T-helper 17 cell (primary cell): ENCODE measurements around the gene USP2. TPM values are rescaled to one million over a fixed set of nuclear protein-coding genes. Genes with fewer than 3 reads are reported as not detected.
A peak's percentile ranks its signal among the peaks of the same experiment; 100 is the strongest.

Experiments
- ATAC-seq: fragments of 150-1000 bp; cut with Tn5 transposase; 2 replicates; pipeline ENCODE4 v1.10.0; 2021; ENCODE audit warnings: mild to moderate bottlenecking, moderate library complexity
- DNase-seq, 3 donors: peaks; one replicate each; pipeline versions ENCODE4 v3.0.0 to v3.0.0-alpha.2; 2020 to 2021
- H3K9me3 ChIP-seq: one replicate; pipeline ENCODE4 v1.7.0; 2013; ENCODE audit warnings: low read length, mild to moderate bottlenecking; ENCODE audit not compliant: control insufficient read depth, poor library complexity, severe bottlenecking
- H3K27ac Mint-ChIP-seq: one replicate; pipeline ENCODE4 v1.8.0; 2022; ENCODE audit warnings: mild to moderate bottlenecking, moderate library complexity, mixed read lengths
- H3K27me3 Mint-ChIP-seq: one replicate; pipeline ENCODE4 v1.8.0; 2022; ENCODE audit warnings: mixed read lengths
- H3K36me3 Mint-ChIP-seq: one replicate; pipeline ENCODE4 v1.8.0; 2022; ENCODE audit warnings: low read depth, mixed read lengths
- H3K4me1 Mint-ChIP-seq: one replicate; pipeline ENCODE4 v1.8.0; 2022; ENCODE audit warnings: mild to moderate bottlenecking, mixed read lengths
- H3K4me3 Mint-ChIP-seq: one replicate; pipeline ENCODE4 v1.8.0; 2022; ENCODE audit warnings: mild to moderate bottlenecking, moderate library complexity, mixed read lengths
- total RNA-seq, 4 donors: library from RNA in 2 of 4; stranded (reverse) in 2 of 4; gene quantifications; one replicate each; pipeline ENCODE4 v1.2.3 and lab custom pipeline; 2022 to 2026

Gene USP2
- total RNA-seq, 2 donors from 2014 or later = 1.7 to 5.2 TPM

GRCh38 chr11:119320776-119321524, 60.5 kb downstream of the USP2 start:
- DNase-seq = peak in 2 of 3 donors; percentile 43 to 47
- peak overlapping the region; percentile 72 for H3K27ac Mint-ChIP-seq
- H3K4me3 Mint-ChIP-seq = peak overlapping the region; percentile 90
- ATAC-seq = peak; percentile 62
- no peaks in the 10 kb centered on the region for H3K9me3 ChIP-seq
- peaks cover 30% of the 10 kb centered on the region for H3K4me1 Mint-ChIP-seq
- H3K27me3 Mint-ChIP-seq = peaks cover 5% of the 10 kb centered on the region
- H3K36me3 Mint-ChIP-seq = peaks cover 3% of the 10 kb centered on the region

- DNase-seq (no peak), ATAC-seq (no peak)
- Mint-ChIP-seq H3K4me1 (peaks cover 36% of the 10 kb centered on the region), H3K36me3 (peaks cover 3% of the 10 kb centered on the region), H3K4me3 (peak overlapping the region; percentile 90), H3K27me3 (peaks cover 10% of the 10 kb centered on the region), H3K27ac (peak overlapping the region; percentile 95)
- no peaks in the 10 kb centered on the region for H3K9me3 ChIP-seq
Measured at GRCh38 chr11:119320240-119320775, 61.2 kb downstream of the USP2 start.

GRCh38 chr11:119319700-119320239, 61.7 kb downstream of the USP2 start:
- no peaks in the 10 kb centered on the region for H3K9me3 ChIP-seq
- peaks cover 14% of the 10 kb centered on the region for H3K27me3 Mint-ChIP-seq
- H3K4me1 Mint-ChIP-seq = peaks cover 39% of the 10 kb centered on the region
- ATAC-seq (no peak), DNase-seq (no peak)
- peak overlapping the region; percentile 95 for H3K27ac Mint-ChIP-seq
- peaks cover 3% of the 10 kb centered on the region for H3K36me3 Mint-ChIP-seq
- H3K4me3 Mint-ChIP-seq = peak overlapping the region; percentile 90

- H3K9me3 ChIP-seq = no peaks in the 10 kb centered on the region
- H3K4me3 Mint-ChIP-seq = peak overlapping the region; percentile 90
- no peak for ATAC-seq
- no peak for DNase-seq
- peaks cover 19% of the 10 kb centered on the region for H3K27me3 Mint-ChIP-seq
- H3K36me3 Mint-ChIP-seq = peaks cover 3% of the 10 kb centered on the region
- peaks cover 43% of the 10 kb centered on the region for H3K4me1 Mint-ChIP-seq
- peak overlapping the region; percentile 95 for H3K27ac Mint-ChIP-seq
Measured at GRCh38 chr11:119319136-119319699, 62.3 kb downstream of the USP2 start.

GRCh38 chr11:119318240-119319135, 63.0 kb downstream of the USP2 start:
- peaks cover 20% of the 10 kb centered on the region for H3K27me3 Mint-ChIP-seq
- peak in 2 of 3 donors; percentile 43 for DNase-seq
- H3K4me3 Mint-ChIP-seq = peak overlapping the region; percentile 89

GRCh38 chr11:119317592-119318239, 63.8 kb downstream of the USP2 start:
- ATAC-seq (no peak), DNase-seq (no peak)
- peaks cover 38% of the 10 kb centered on the region for H3K4me1 Mint-ChIP-seq
- no peaks in the 10 kb centered on the region for H3K9me3 ChIP-seq
- H3K36me3 Mint-ChIP-seq = peaks cover 2% of the 10 kb centered on the region
- H3K27me3 Mint-ChIP-seq = peaks cover 20% of the 10 kb centered on the region
- H3K27ac Mint-ChIP-seq = peak overlapping the region; percentile 95
- peak overlapping the region; percentile 21 for H3K4me3 Mint-ChIP-seq

More at GRCh38 chr11:119318240-119319135, 63.0 kb downstream of the USP2 start:
- peak overlapping the region; percentile 95 for H3K27ac Mint-ChIP-seq
- peak; percentile 65 for ATAC-seq
- no peaks in the 10 kb centered on the region for H3K9me3 ChIP-seq
- H3K4me1 Mint-ChIP-seq = peaks cover 41% of the 10 kb centered on the region
- H3K36me3 Mint-ChIP-seq = peaks cover 2% of the 10 kb centered on the region

GRCh38 chr11:119316729-119317591, 64.5 kb downstream of the USP2 start, which contains the start of gene MCAM:
MCAM (minus strand) TSS chr11:119317130; CDS start chr11:119317101, 29 bp downstream.
- no peaks in the 10 kb centered on the region for H3K9me3 ChIP-seq
- Mint-ChIP-seq H3K36me3 (peaks cover 2% of the 10 kb centered on the region), H3K27ac (peak within 1 kb of the TSS; percentile 95), H3K27me3 (peaks cover 20% of the 10 kb centered on the region), H3K4me1 (peaks cover 36% of the 10 kb centered on the region), H3K4me3 (peak within 1 kb of the TSS; percentile 89)
- DNase-seq (peak in 1 of 3 donors; percentile 28), ATAC-seq (no peak)

GRCh38 chr11:119316016-119316728, 65.3 kb downstream of the USP2 start:
- peak overlapping the region; percentile 89 for H3K4me3 Mint-ChIP-seq
- DNase-seq (no peak), ATAC-seq (no peak)
- H3K27me3 Mint-ChIP-seq = peaks cover 20% of the 10 kb centered on the region
- peaks cover 2% of the 10 kb centered on the region for H3K36me3 Mint-ChIP-seq
- H3K4me1 Mint-ChIP-seq = peaks cover 30% of the 10 kb centered on the region
- peak overlapping the region; percentile 24 for H3K27ac Mint-ChIP-seq
- H3K9me3 ChIP-seq = no peaks in the 10 kb centered on the region

- Mint-ChIP-seq H3K36me3 (peaks cover 2% of the 10 kb centered on the region), H3K4me3 (peak overlapping the region; percentile 89), H3K27me3 (peaks cover 20% of the 10 kb centered on the region), H3K4me1 (peaks cover 30% of the 10 kb centered on the region), H3K27ac (peak overlapping the region; percentile 24)
- peak in 2 of 3 donors; percentile 39 to 47 for DNase-seq
- peak; percentile 65 for ATAC-seq
- no peaks in the 10 kb centered on the region for H3K9me3 ChIP-seq
Measured at GRCh38 chr11:119315131-119316015, 66.1 kb downstream of the USP2 start.

- H3K4me1 Mint-ChIP-seq = peaks cover 28% of the 10 kb centered on the region
- H3K27ac Mint-ChIP-seq = no peak overlapping the region
- peak overlapping the region; percentile 89 for H3K4me3 Mint-ChIP-seq
- H3K27me3 Mint-ChIP-seq = peaks cover 17% of the 10 kb centered on the region
- peaks cover under 1% of the 10 kb centered on the region for H3K36me3 Mint-ChIP-seq
- DNase-seq (no peak), ATAC-seq (no peak)
- H3K9me3 ChIP-seq = no peaks in the 10 kb centered on the region
Measured at GRCh38 chr11:119314726-119315125, 66.8 kb downstream of the USP2 start.
